ENCODE data around the gene TSPAN1. TPM values are rescaled to one million over a fixed set of nuclear protein-coding genes. Genes with fewer than 3 reads are reported as not detected.
"Not testable (repeated sequence)": the region's sequence is repeated elsewhere in the genome, so short reads cannot be mapped to it uniquely, and the experiment has no call there.

Gene TSPAN1
- total and polyA plus RNA-seq, 4 donors: 2.3 to 26.5 (median 3.5) TPM

- not testable (repeated sequence) for H3K9me3 ChIP-seq (ENCODE audit: control insufficient read depth, low read length); H3K36me3 ChIP-seq (ENCODE audit: control insufficient read depth in 1 of 2, insufficient read depth in 2 of 2, low read length in 1 of 2)
Measured at GRCh38 chr1:46231231-46231630, 56.3 kb downstream of the TSPAN1 start.

More at GRCh38 chr1:46231231-46231630, 56.3 kb downstream of the TSPAN1 start:
- 98 to 100% methylated on average over 3 of the region's 3 CpGs for WGBS, 2 donors
- H3K27me3 ChIP-seq (ENCODE audit: control insufficient read depth in 1 of 2, insufficient read depth in 2 of 2, low read length in 1 of 2); intact Hi-C loops (cut with DNase I); ATAC-seq (ENCODE audit: low FRiP score); DNase-seq; H3K27ac ChIP-seq (ENCODE audit: low read depth in 1 of 2, low read length in 2 of 2); H3K4me1 ChIP-seq (ENCODE audit: control insufficient read depth in 1 of 2, insufficient read depth in 2 of 2, low read length in 2 of 2); H3K4me3 ChIP-seq (ENCODE audit: low read length in 2 of 2): not testable (repeated sequence)

Other genes with a start within 250 kb of the TSPAN1 start
- 10 to 100 TPM; 32.0 to 49.8 TPM for gene PIK3R3, start 42.5 kb upstream of the TSPAN1 start, total RNA-seq
- gene PIK3R3, start 42.5 kb upstream of the TSPAN1 start, polyA plus RNA-seq: 1 to 10 TPM; 1.5 to 2.1 TPM
- not detected for gene P3R3URF, start 1.4 kb downstream of the TSPAN1 start, total RNA-seq
- not detected for gene P3R3URF, start 1.4 kb downstream of the TSPAN1 start, polyA plus RNA-seq
- 10 to 100 TPM; 52.8 to 56.0 TPM for gene POMGNT1, start 23.3 kb downstream of the TSPAN1 start, total RNA-seq
- 100 to 1,000 TPM in 1 of 2 donors, 10 to 100 TPM in 1; 17.8 to 103 TPM for gene POMGNT1, start 23.3 kb downstream of the TSPAN1 start, polyA plus RNA-seq
- gene LURAP1, start 28.2 kb downstream of the TSPAN1 start, total RNA-seq: 10 to 100 TPM; 12.5 to 16.5 TPM
- 1 to 10 TPM; 3.1 to 9.8 TPM for gene LURAP1, start 28.2 kb downstream of the TSPAN1 start, polyA plus RNA-seq
- 1 to 10 TPM; 1.6 to 2.3 TPM for gene RAD54L, start 72.7 kb downstream of the TSPAN1 start, total RNA-seq
- 1 to 10 TPM in 1 of 2 donors, not detected in 1; 4.2 TPM for gene RAD54L, start 72.7 kb downstream of the TSPAN1 start, polyA plus RNA-seq
- gene LRRC41, start 128.5 kb downstream of the TSPAN1 start, total RNA-seq: 10 to 100 TPM; 48.5 to 49.1 TPM
- gene LRRC41, start 128.5 kb downstream of the TSPAN1 start, polyA plus RNA-seq: 10 to 100 TPM; 13.4 to 39.8 TPM
- gene UQCRH, start 128.6 kb downstream of the TSPAN1 start, total RNA-seq: 100 to 1,000 TPM; 100 to 134 TPM
- 100 to 1,000 TPM; 262 to 739 TPM for gene UQCRH, start 128.6 kb downstream of the TSPAN1 start, polyA plus RNA-seq
- 10 to 100 TPM; 21.2 to 26.3 TPM for gene NSUN4, start 165.7 kb downstream of the TSPAN1 start, total RNA-seq
- 1 to 10 TPM; 8.6 to 9.7 TPM for gene NSUN4, start 165.7 kb downstream of the TSPAN1 start, polyA plus RNA-seq
- 1 to 10 TPM; 7.3 to 9.6 TPM for gene FAAH, start 219.2 kb downstream of the TSPAN1 start, total RNA-seq
- gene FAAH, start 219.2 kb downstream of the TSPAN1 start, polyA plus RNA-seq: 10 to 100 TPM in 1 of 2 donors, 1 to 10 TPM in 1; 3.3 to 33.2 TPM

All from aorta (tissue), 5 donors.